ENCODE results near the gene PCSK4.

Gene PCSK4

GRCh38 chr19:1452802-1453524 is 37.2 kb downstream of the PCSK4 start:
- no peak for DNase-seq (ENCODE audit: low read depth)
- H3K4me3 ChIP-seq (replicated peaks; ENCODE audit: low read depth, low read length), result no peak overlapping the region
- no peak for TF ChIP-seq CTCF (IDR thresholded peaks at IDR 0.05; ENCODE audit: low read length, missing control alignments)

- H3K4me3 ChIP-seq (replicated peaks; ENCODE audit: low read depth, low read length), result no peak overlapping the region
- DNase-seq (ENCODE audit: low read depth), result no peak
- TF ChIP-seq CTCF (IDR thresholded peaks at IDR 0.05; ENCODE audit: low read length, missing control alignments), result no peak
Observed at GRCh38 chr19:1451916-1452801, 38.0 kb downstream of the PCSK4 start.

GRCh38 chr19:1450735-1451731 is 39.1 kb downstream of the PCSK4 start:
- no peak for TF ChIP-seq CTCF (IDR thresholded peaks at IDR 0.05; ENCODE audit: low read length, missing control alignments)
- no peak for DNase-seq (ENCODE audit: low read depth)
- no peak overlapping the region for H3K4me3 ChIP-seq (replicated peaks; ENCODE audit: low read depth, low read length)

GRCh38 chr19:1449467-1450442 is 40.4 kb downstream of the PCSK4 start, which contains the start of gene APC2:
Gene APC2 (plus strand): TSS chr19:1450121. CDS start chr19:1453002, 2,881 bp downstream.
- no peak within 1 kb of the TSS for H3K4me3 ChIP-seq (replicated peaks; ENCODE audit: low read depth, low read length)
- no peak for DNase-seq (ENCODE audit: low read depth)

GRCh38 chr19:1447944-1448343 is 42.2 kb downstream of the PCSK4 start:
- DNase-seq (ENCODE audit: low read depth), result no peak
- TF ChIP-seq CTCF (IDR thresholded peaks at IDR 0.05; ENCODE audit: low read length, missing control alignments), result no peak
- H3K4me3 ChIP-seq (replicated peaks; ENCODE audit: low read depth, low read length), result no peak overlapping the region

More at GRCh38 chr19:1449467-1450442, 40.4 kb downstream of the PCSK4 start, which contains the start of gene APC2:
- no peak for TF ChIP-seq CTCF (IDR thresholded peaks at IDR 0.05; ENCODE audit: low read length, missing control alignments)

All from fibroblast of pulmonary artery (primary cell).